NT2/D1 (cell line): ENCODE results near the gene MAML3.

Experiments used
- SUZ12 ChIP-seq: IDR thresholded peaks from 2 replicates; pipeline ENCODE4 v1.6.1; 2011; ENCODE audit not compliant: insufficient read length, insufficient read depth; ENCODE audit errors: extremely low read depth
- YY1 ChIP-seq: IDR thresholded peaks from 2 replicates; pipeline ENCODE4 v1.6.1; 2011; ENCODE audit not compliant: insufficient read length, insufficient read depth
- ZNF274 ChIP-seq: IDR thresholded peaks from 2 replicates; pipeline ENCODE4 v1.6.1; 2011; ENCODE audit warnings: mild to moderate bottlenecking, low read depth, low read length

GRCh38 chr4:139725236-139725635 is 428.7 kb downstream of the MAML3 start:
- TF ChIP-seq YY1 (no peak), SUZ12 (no peak), ZNF274 (no peak)
